IMR-90 (cell line): ENCODE results near the gene TPM4. TPM values are rescaled to one million over a fixed set of nuclear protein-coding genes. Genes with fewer than 3 reads are reported as not detected.

Experiments
- ATAC-seq: fragments of 200-7000 bp; cut with Tn5 transposase; 2 replicates; pipeline ENCODE4 v1.9.1; 2020; ENCODE audit warnings: low read depth, mild to moderate bottlenecking, moderate library complexity
- BruUV-seq: library from RNA; stranded (reverse); fragments of 400-500 nt; replicated peaks from 2 replicates; lab custom pipeline; 2021; lab: Mats Ljungman, UMichigan
- CTCF ChIA-PET: fragments of 300-600 bp; formaldehyde crosslinking; extraction: SDS; loops from one replicate; lab custom pipeline; 2021; ENCODE audit warnings: antibody characterized with exemption; lab: Yijun Ruan, JAX
- POLR2A ChIA-PET: fragments of 300-600 bp; sonication (Branson Sonifier 250); formaldehyde crosslinking; loops from one replicate; lab custom pipeline; 2022; ENCODE audit warnings: antibody characterized with exemption; ENCODE audit not compliant: unreplicated experiment; lab: Charles Lee
- DNase-seq: peaks from one replicate; pipeline ENCODE4 v3.0.0; 2013
- H2AFZ ChIP-seq: replicated peaks from 2 replicates; pipeline ENCODE3; 2013; ENCODE audit warnings: low read length, mild to moderate bottlenecking; ENCODE audit not compliant: poor library complexity
- H2AK5ac ChIP-seq: 2 replicates; pipeline ENCODE4 v1.6.1; 2013; ENCODE audit warnings: low read depth, low read length, inconsistent platforms
- H2AK9ac ChIP-seq: replicated peaks from 2 replicates; pipeline ENCODE3; 2013; ENCODE audit warnings: mild to moderate bottlenecking, low read depth, low read length, moderate library complexity; ENCODE audit not compliant: poor library complexity
- H2BK120ac ChIP-seq: 2 replicates; pipeline ENCODE4 v1.6.1; 2013; ENCODE audit warnings: low read depth, low read length, inconsistent platforms
- H2BK15ac ChIP-seq: 3 replicates; pipeline ENCODE4 v1.6.1; 2013; ENCODE audit warnings: low read depth, low read length, inconsistent platforms
- H2BK20ac ChIP-seq: 2 replicates; pipeline ENCODE4 v1.6.1; 2013; ENCODE audit warnings: low read depth, mild to moderate bottlenecking, inconsistent platforms, low read length, moderate library complexity
- H2BK5ac ChIP-seq: 2 replicates; pipeline ENCODE4 v1.6.1; 2013; ENCODE audit warnings: mild to moderate bottlenecking, low read depth, low read length, inconsistent platforms; ENCODE audit not compliant: poor library complexity, severe bottlenecking
- H3K14ac ChIP-seq: replicated peaks from 2 replicates; pipeline ENCODE4 v1.6.1; 2013; ENCODE audit warnings: low read depth, low read length, inconsistent platforms
- H3K18ac ChIP-seq: 2 replicates; pipeline ENCODE4 v1.6.1; 2013; ENCODE audit warnings: low read depth, low read length, control low read depth
- H3K23ac ChIP-seq: 2 replicates; pipeline ENCODE4 v1.6.1; 2013; ENCODE audit warnings: low read depth, low read length, inconsistent platforms
- H3K27ac ChIP-seq: 2 replicates; pipeline ENCODE4 v1.5.1; 2013; ENCODE audit warnings: mild to moderate bottlenecking, control low read depth, low read length; ENCODE audit not compliant: insufficient read depth
- H3K27me3 ChIP-seq: 2 replicates; pipeline ENCODE4 v1.6.1; 2013; ENCODE audit warnings: low read length; ENCODE audit not compliant: control insufficient read depth, insufficient read depth
- H3K36me3 ChIP-seq: 2 replicates; pipeline ENCODE4 v1.6.1; 2013; ENCODE audit warnings: low read length, mixed read lengths; ENCODE audit not compliant: control insufficient read depth, insufficient read depth
- H3K4ac ChIP-seq: 2 replicates; pipeline ENCODE4 v1.6.1; 2013; ENCODE audit warnings: low read depth, low read length, inconsistent platforms
- H3K4me1 ChIP-seq: 2 replicates; pipeline ENCODE4 v1.6.1; 2013; ENCODE audit warnings: low read length, mixed read lengths; ENCODE audit not compliant: control insufficient read depth, insufficient read depth
- H3K4me2 ChIP-seq: 2 replicates; pipeline ENCODE4 v1.6.1; 2013; ENCODE audit warnings: low read depth, mild to moderate bottlenecking, control low read depth, low read length, moderate library complexity
- H3K4me3 ChIP-seq: 2 replicates; pipeline ENCODE4 v1.5.1; 2013; ENCODE audit warnings: low read depth, mild to moderate bottlenecking, control low read depth, low read length, moderate library complexity; ENCODE audit not compliant: insufficient read depth
- H3K56ac ChIP-seq: 2 replicates; pipeline ENCODE4 v1.6.1; 2013; ENCODE audit warnings: low read length, inconsistent platforms; ENCODE audit not compliant: insufficient read depth; ENCODE audit errors: extremely low read depth
- H3K79me1 ChIP-seq, 2 experiments: 2 replicates each; pipeline ENCODE4 v1.6.1; 2013; ENCODE audit warnings: low read length in 2 of 2, inconsistent platforms in 1 of 2, low read depth in 1 of 2
- H3K9ac ChIP-seq: 2 replicates; pipeline ENCODE4 v1.6.1; 2013; ENCODE audit warnings: low read depth, low read length, control low read depth
- H3K9me1 ChIP-seq: 2 replicates; pipeline ENCODE4 v1.6.1; 2013; ENCODE audit warnings: low read length, inconsistent platforms; ENCODE audit not compliant: insufficient read depth
- H3K9me3 ChIP-seq: 2 replicates; pipeline ENCODE4 v1.6.1; 2013; ENCODE audit warnings: low read length; ENCODE audit not compliant: control insufficient read depth, insufficient read depth
- H4K20me1 ChIP-seq: 2 replicates; pipeline ENCODE4 v1.6.1; 2013; ENCODE audit warnings: low read length, inconsistent platforms; ENCODE audit not compliant: insufficient read depth
- H4K5ac ChIP-seq: 2 replicates; pipeline ENCODE4 v1.6.1; 2013; ENCODE audit warnings: mild to moderate bottlenecking, low read depth, low read length, control low read depth
- H4K8ac ChIP-seq, 2 experiments: 2 replicates each; pipeline ENCODE4 v1.6.1; 2013; ENCODE audit warnings: low read depth in 2 of 2, low read length in 2 of 2, control low read depth in 1 of 2, inconsistent platforms in 1 of 2
- H4K91ac ChIP-seq: 2 replicates; pipeline ENCODE4 v1.6.1; 2013; ENCODE audit warnings: low read depth, low read length, inconsistent platforms; ENCODE audit not compliant: insufficient read depth
- BHLHE40 ChIP-seq: fragments of 150-350 bp; IDR thresholded peaks from 2 replicates; pipeline ENCODE4 v1.6.1; 2016; ENCODE audit warnings: mild to moderate bottlenecking, low read depth, low read length
- CEBPB ChIP-seq: IDR thresholded peaks from 2 replicates; pipeline ENCODE4 v1.6.1; 2012; ENCODE audit warnings: low read depth, low read length, improper control_type of control experiment
- CHD1 ChIP-seq: IDR thresholded peaks from 2 replicates; pipeline ENCODE4 v1.6.1; 2012; ENCODE audit warnings: low read depth, low read length, improper control_type of control experiment
- ELK1 ChIP-seq: fragments of 150-350 bp; IDR thresholded peaks from 2 replicates; pipeline ENCODE4 v1.6.1; 2016; ENCODE audit warnings: low read depth, mild to moderate bottlenecking, low read length, moderate library complexity, borderline replicate concordance
- FOS ChIP-seq: fragments of 150-350 bp; IDR thresholded peaks from 2 replicates; pipeline ENCODE4 v1.6.1; 2016; ENCODE audit warnings: low read depth, low read length
- MAZ ChIP-seq: IDR thresholded peaks from 2 replicates; pipeline ENCODE4 v1.6.1; 2012; ENCODE audit warnings: low read depth, mild to moderate bottlenecking, low read length, improper control_type of control experiment, moderate library complexity, borderline replicate concordance
- MXI1 ChIP-seq: IDR thresholded peaks from 2 replicates; pipeline ENCODE4 v1.6.1; 2012; ENCODE audit warnings: low read depth, mild to moderate bottlenecking, low read length, moderate library complexity, borderline replicate concordance
- NFE2L2 ChIP-seq: fragments of 150-350 bp; IDR thresholded peaks from 2 replicates; pipeline ENCODE4 v1.6.1; 2016; ENCODE audit warnings: low read depth, mild to moderate bottlenecking, low read length
- RFX5 ChIP-seq: IDR thresholded peaks from 2 replicates; pipeline ENCODE4 v1.8.0; 2012; ENCODE audit warnings: low read depth, mild to moderate bottlenecking, low read length, moderate library complexity
- SMC3 ChIP-seq: fragments of 150-350 bp; IDR thresholded peaks from 2 replicates; pipeline ENCODE4 v1.6.1; 2016; ENCODE audit warnings: low read depth, mild to moderate bottlenecking, antibody characterized with exemption, low read length, moderate library complexity
- USF2 ChIP-seq: fragments of 150-350 bp; IDR thresholded peaks from 2 replicates; pipeline ENCODE4 v1.6.1; 2017; ENCODE audit warnings: mild to moderate bottlenecking, antibody characterized with exemption, low read length, low read depth
- WGBS, 2 experiments: methylation state at CpG; one replicate each; pipeline versions ENCODE4 v1.1.5 to v1.1.7; 2013; ENCODE audit warnings: missing lambda C conversion rate in 2 of 2; ENCODE audit not compliant: insufficient read length in 1 of 2; ENCODE audit errors: extremely low coverage in 2 of 2; 5-methylcytosine and 5-hydroxymethylcytosine counted together
- dilution Hi-C: fragments of 300-500 bp; cut with HindIII; formaldehyde crosslinking; loops from one replicate; pipeline ENCODE4 v1.14.3; 2018; ENCODE audit warnings: low sequenced_read_pairs; ENCODE audit not compliant: unreplicated experiment
- in situ Hi-C: fragments of 300-500 bp; cut with MboI; formaldehyde crosslinking; loops from 3 replicates; pipeline ENCODE4 v1.14.3; 2019; ENCODE audit warnings: low sequenced_read_pairs, inconsistent platforms, mixed read lengths
- intact Hi-C: fragments of 100-400 bp; cut with micrococcal nuclease; formaldehyde crosslinking; loops from 2 replicates; pipeline ENCODE4 v1.10.0; 2022
- polyA plus RNA-seq, 3 experiments: library from polyadenylated mRNA; depleted of rRNA; stranded (reverse); fragments of >200 nt; gene quantifications; 2 replicates each; pipeline ENCODE4 v1.2.3, GENCODE V29; 2012; ENCODE audit warnings: low replicate concordance in 1 of 3
- total RNA-seq: library from RNA; depleted of rRNA; stranded (reverse); fragments of >200 nt; gene quantifications from 2 replicates; pipeline ENCODE4 v1.2.3, GENCODE V29; 2012
- TF ChIP-seq, protein P1 (sequence below): conservative IDR thresholded peaks from 2 replicates; pipeline ENCODE4 v1.5.1; 2012; ENCODE audit warnings: mild to moderate bottlenecking, low read depth, low read length, improper control_type of control experiment

The TPM4 gene
- total and polyA plus RNA-seq, 2 of the 4 experiments (the other 2 are of a cell fraction) = 1,075 to 1,160 TPM

- Histone ChIP-seq H3K18ac (no peak within 1 kb of the TSS), H3K56ac (peak within 1 kb of the TSS; percentile 65), H3K79me1 (peaks cover 11 to 40% of the 10 kb centered on the region in 2 experiments; a peak in 3 of 4 replicates), H4K91ac (peak within 1 kb of the TSS; percentile 82), H3K4me2 (peak within 1 kb of the TSS; percentile 90), H3K9ac (peak within 1 kb of the TSS; percentile 77), H3K36me3 (peaks cover 4% of the 10 kb centered on the region; the same call in 1 of the 2 replicates), H3K27ac (peak within 1 kb of the TSS; percentile 76), H3K14ac (peak within 1 kb of the TSS; percentile 94), H2AK5ac (peak within 1 kb of the TSS; percentile 95), H4K20me1 (peaks cover 27% of the 10 kb centered on the region), H3K9me3 (no peaks in the 10 kb centered on the region), H2BK120ac (no peak within 1 kb of the TSS), H2AFZ (peak within 1 kb of the TSS; percentile 95), H3K4me1 (peaks cover 7% of the 10 kb centered on the region), H4K5ac (peak within 1 kb of the TSS; percentile 54; the same call in 1 of the 2 replicates), H2AK9ac (peak within 1 kb of the TSS; percentile 90), H3K4me3 (peak within 1 kb of the TSS; percentile 76), H3K27me3 (no peaks in the 10 kb centered on the region), H4K8ac (peak within 1 kb of the TSS; percentile 56 to 93), H3K9me1 (peaks cover 17% of the 10 kb centered on the region), H2BK5ac (peak within 1 kb of the TSS; percentile 62), H2BK20ac (no peak within 1 kb of the TSS), H3K23ac (peak within 1 kb of the TSS; percentile 83), H3K4ac (peak within 1 kb of the TSS; percentile 79), H2BK15ac (peak within 1 kb of the TSS; percentile 59; the same call in 2 of the 3 replicates)
- ChIA-PET POLR2A (interaction anchor here (0.9 kb wide), 1 partner anchor 34 kb away, joined by 4 read pairs; no protein-coding TSS in a partner anchor), CTCF (interaction anchor here (0.6 to 1.1 kb wide), 5 partner anchors 12 to 86 kb away, joined by 3 to 5 read pairs (median 4); partner anchors contain the start of gene FAM32A)
- dilution Hi-C loops (no loop called here), intact Hi-C loops (loop anchor here (1.0 to 5.0 kb wide), 4 partner anchors 32 to 71 kb away; no protein-coding TSS in a partner anchor), in situ Hi-C loops (loop anchor here (5.0 kb wide), 1 partner anchor 76 kb away; the partner anchor contains the start of gene FAM32A)
- no TSS peak for BruUV-seq
- peak; percentile 99 for DNase-seq
- ATAC-seq = peak; percentile 95
- WGBS, 2 experiments = 0% methylated on average over 43 of the region's 81 CpGs; no CpG with 5 or more reads in 1 of the 2 experiments
- TF ChIP-seq MXI1 (peak; percentile 74; the same call in 1 of the 2 replicates), CEBPB (no peak), USF2 (no peak), ELK1 (no peak), MAZ (peak; percentile 96), NFE2L2 (no peak), BHLHE40 (peak; percentile 84), SMC3 (peak; percentile 71), FOS (peak; percentile 48; the same call in 1 of the 2 replicates), RFX5 (no peak), CHD1 (no peak)
- TF ChIP-seq, protein P1, sequence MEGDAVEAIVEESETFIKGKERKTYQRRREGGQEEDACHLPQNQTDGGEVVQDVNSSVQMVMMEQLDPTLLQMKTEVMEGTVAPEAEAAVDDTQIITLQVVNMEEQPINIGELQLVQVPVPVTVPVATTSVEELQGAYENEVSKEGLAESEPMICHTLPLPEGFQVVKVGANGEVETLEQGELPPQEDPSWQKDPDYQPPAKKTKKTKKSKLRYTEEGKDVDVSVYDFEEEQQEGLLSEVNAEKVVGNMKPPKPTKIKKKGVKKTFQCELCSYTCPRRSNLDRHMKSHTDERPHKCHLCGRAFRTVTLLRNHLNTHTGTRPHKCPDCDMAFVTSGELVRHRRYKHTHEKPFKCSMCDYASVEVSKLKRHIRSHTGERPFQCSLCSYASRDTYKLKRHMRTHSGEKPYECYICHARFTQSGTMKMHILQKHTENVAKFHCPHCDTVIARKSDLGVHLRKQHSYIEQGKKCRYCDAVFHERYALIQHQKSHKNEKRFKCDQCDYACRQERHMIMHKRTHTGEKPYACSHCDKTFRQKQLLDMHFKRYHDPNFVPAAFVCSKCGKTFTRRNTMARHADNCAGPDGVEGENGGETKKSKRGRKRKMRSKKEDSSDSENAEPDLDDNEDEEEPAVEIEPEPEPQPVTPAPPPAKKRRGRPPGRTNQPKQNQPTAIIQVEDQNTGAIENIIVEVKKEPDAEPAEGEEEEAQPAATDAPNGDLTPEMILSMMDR = peak; percentile 98
These were observed 35.0 kb downstream of the TPM4 start, which contains the start of gene RAB8A for GRCh38 chr19:16111160-16111908. TSS of gene RAB8A (plus strand) at chr19:16111889. CDS start at chr19:16111902, 13 bp downstream.
